Heart left ventricle (tissue), 13 donors: ENCODE measurements around the gene OSBP2.

ENCODE experiments used
- POLR2A ChIP-seq, 2 donors: fragments of 450-650 bp; IDR thresholded peaks; one replicate each; pipeline ENCODE4 v1.6.1; 2017; ENCODE audit warnings: antibody characterized with exemption in 2 of 2, mild to moderate bottlenecking in 2 of 2, moderate library complexity in 2 of 2
- TF ChIP-seq, protein P1 (sequence below), 12 donors: fragments of 200-600 bp; sonication (generic) in 4 of 12; IDR thresholded peaks; one replicate each; pipeline versions ENCODE4 v1.5.0 to v1.8.0; 2018 to 2022; ENCODE audit warnings: antibody characterized with exemption in 12 of 12, mild to moderate bottlenecking in 5 of 12
- donor health status: ischemic (EF 13 %, LVEDD 7.1; RV severe dilation, severe dysfunction).
- donor health status: DM: no; HTN: yes; CAD: no.
- donor health status: DM: no; HTN: no; CAD: no.
- donor health status: ischemic (EF 25% LVEDD 6.9; RV normal size, moderate dysfunction).
- donor health status: ischemic (EF 25% LVEDD 5.7; RV mildly dilated, moderate dysfunction).
- donor health status: ischemic (EF 35%, LVEDD 5.7; RV mildly dilated, moderate dysfunction).
- donor health status: nonischemic (EF 11% LVEDD 7.7; RV severe dilation, severe dysfunction).
- donor health status: DM: yes; HTN: yes; CAD: no.
- donor health status: PGD.
- donor health status: ischemic (EF 29% LVEDD 5.4; RV normal size, mild dysfunction).
- donor health status: nonischemic (EF 23%, LVEDD 6.1; RV moderate dilation, normal function).

DNA sequence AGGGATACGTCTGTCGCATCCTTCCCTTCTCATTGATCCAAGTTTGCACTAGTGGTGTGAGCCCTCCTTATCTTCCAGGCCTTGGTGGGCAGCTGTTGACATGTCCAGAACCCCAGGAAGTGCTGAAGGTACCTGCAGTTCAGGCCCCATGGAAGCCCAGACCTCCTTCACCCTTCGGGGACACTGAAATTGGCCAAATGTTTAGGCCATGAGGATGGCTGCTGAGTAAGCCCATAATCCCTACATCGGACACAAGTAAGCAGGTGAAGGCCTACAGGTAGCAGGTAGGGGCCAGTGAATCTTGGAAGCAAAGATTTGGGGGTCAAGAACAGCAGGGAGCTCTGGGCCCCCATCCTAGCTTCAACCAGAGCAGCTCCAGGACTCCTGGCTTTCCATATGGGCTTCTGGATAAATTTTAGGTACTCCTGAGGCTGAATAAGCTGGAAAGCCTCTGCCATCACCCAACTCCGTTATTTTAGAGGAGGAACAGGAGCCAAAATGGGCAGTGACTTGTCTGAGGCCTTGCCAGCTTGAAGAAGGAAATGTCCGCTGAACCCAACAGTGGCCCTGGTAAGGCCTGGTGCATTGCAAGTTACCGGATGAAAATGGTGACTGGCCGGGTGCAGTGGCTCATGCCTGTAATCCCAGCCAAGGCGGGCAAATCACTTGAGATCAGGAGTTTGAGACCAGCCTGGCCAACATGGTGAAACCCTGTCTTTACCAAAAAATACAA, 228.7 kb downstream of the OSBP2 start:
- TF ChIP-seq, protein P1, sequence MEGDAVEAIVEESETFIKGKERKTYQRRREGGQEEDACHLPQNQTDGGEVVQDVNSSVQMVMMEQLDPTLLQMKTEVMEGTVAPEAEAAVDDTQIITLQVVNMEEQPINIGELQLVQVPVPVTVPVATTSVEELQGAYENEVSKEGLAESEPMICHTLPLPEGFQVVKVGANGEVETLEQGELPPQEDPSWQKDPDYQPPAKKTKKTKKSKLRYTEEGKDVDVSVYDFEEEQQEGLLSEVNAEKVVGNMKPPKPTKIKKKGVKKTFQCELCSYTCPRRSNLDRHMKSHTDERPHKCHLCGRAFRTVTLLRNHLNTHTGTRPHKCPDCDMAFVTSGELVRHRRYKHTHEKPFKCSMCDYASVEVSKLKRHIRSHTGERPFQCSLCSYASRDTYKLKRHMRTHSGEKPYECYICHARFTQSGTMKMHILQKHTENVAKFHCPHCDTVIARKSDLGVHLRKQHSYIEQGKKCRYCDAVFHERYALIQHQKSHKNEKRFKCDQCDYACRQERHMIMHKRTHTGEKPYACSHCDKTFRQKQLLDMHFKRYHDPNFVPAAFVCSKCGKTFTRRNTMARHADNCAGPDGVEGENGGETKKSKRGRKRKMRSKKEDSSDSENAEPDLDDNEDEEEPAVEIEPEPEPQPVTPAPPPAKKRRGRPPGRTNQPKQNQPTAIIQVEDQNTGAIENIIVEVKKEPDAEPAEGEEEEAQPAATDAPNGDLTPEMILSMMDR (IDR thresholded peaks at IDR 0.05), result no peak
- no peak for TF ChIP-seq POLR2A (IDR thresholded peaks at IDR 0.05)
